Dermis microvascular lymphatic vessel endothelial cell (primary cell): ENCODE measurements around the gene TTLL12. TPM values are rescaled to one million over a fixed set of nuclear protein-coding genes. Genes with fewer than 3 reads are reported as not detected.

ENCODE experiments used
- DNase-seq, 2 donors: peaks; one replicate each; pipeline versions ENCODE4 v3.0.0 to v3.0.0-alpha.2; 2010; ENCODE audit warnings: low read depth in 2 of 2
- total RNA-seq: library from RNA; depleted of rRNA; stranded (reverse); fragments of >200 nt; gene quantifications from 2 replicates; pipeline ENCODE4 v1.2.1, GENCODE V29; 2014

Gene TTLL12
- total RNA-seq: 18.0 and 24.7 TPM in 2 replicates

DNA sequence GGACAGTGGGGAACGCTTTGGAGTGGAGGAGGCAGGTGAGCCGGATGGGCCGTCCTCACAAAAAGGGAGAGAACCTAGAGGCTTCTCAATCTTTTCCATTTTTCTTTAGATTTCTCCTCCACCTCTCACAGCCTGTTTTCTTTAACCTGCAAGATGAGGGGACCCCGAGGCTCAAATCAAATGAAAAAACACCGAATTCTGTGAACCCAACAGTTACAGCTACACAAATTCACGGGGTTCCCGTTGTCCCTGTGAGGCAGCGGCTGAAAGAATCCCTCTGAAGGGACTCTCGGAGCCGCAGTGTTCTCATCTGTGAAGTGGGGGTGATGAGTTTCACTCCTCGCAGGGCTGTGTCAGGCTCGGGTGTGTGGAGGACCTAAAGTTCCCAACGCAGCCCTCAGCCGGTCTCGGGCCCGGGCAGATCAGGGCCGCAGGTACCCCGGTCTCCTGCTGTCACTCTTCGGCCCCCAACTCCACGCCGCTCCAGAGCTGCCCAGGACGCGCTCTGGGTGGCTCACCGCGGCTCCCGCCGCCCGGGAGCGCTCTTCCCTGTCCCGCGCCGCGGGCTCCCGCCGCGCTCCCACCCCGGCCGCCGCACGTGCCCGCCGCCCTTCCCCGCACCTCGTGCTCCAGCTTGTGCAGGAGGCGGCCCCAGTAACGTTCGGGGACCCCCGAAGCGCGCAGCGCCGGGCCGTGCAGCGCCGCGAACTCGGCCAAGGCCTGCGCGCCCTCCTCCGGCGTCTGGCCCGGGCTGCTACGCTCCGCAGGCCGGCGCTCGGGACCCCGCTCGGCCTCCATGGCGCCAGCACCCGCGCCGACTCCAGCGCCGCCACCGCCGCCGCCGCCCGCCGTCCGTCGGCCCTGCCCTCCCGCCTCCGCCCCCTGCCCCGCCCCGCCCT lies at the start of gene TTLL12:
TTLL12 (minus strand) TSS at position 863 of the 899 bp plus-strand sequence; CDS start at position 798, 65 bp downstream.
- DNase-seq: peak in 1 of 2 donors; percentile 68

DNA sequence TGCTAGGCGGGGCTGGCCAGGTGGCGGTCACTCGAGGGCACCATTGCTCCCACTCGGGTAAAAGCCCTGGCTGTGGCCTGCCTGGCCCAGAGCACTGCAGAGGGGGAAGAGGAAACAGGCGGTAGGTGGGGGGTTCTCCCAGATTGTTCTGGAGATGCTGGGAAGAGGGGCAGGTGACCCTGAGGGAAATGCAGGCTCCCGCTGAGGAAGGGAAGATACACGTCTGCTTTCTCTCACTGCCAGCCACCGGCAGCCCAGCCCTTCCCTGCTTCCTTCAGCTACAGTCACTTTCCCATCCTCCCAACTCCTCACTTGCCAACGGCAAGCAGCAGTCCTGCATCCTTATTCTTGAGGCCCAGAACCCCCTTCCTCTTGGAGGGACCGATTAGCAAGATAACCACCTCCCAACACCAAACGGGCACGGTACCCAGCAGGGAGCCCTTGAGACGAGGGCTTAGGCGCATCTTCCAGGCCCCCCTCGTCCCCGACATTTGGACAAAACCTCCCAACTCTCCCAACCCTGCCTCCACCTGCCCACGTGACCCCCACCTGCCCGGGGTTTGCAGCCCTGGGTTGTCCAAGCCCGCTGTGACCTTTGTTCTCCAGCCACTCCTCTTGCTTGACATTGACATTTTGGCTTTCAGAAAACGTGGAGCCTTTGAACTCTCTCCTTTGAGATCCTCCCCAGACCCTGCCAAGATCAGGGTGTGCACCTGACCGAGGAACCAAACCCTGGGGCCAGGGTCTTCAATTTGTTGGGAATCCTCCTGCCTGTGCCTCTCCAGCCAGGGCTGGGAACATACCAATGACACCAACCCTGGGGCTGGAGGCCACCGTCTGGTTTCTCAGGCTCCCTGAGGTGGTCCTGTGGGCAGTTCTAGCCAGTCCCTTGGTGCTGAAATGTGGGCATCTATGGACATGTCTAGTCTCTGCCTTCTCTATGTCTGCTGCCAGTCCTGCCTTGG lies 48.8 kb upstream of the TTLL12 start:
- no peak for DNase-seq

- DNase-seq: no peak
Observed at GRCh38 chr22:43234264-43234988, 47.5 kb upstream of the TTLL12 start.

DNA sequence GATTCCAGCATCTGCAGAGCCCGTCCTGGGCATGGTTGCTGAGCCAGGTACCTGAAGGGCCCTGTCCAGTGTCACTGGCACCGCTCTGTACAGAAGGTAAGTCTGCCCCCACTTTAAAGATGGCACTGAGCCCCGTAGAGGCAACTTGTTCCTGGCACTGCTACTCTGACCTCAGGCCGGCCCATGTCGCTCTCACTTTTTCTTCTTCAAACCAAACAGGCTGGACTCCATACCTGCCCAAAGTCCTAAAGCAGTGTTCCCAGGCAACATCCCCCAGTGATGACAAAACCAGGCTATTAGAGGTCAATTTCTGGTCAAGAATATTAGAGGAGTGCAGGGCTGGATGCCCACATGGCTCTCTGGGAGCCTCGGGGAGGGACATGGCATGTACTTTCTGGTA lies 46.6 kb upstream of the TTLL12 start:
- DNase-seq: no peak

DNA sequence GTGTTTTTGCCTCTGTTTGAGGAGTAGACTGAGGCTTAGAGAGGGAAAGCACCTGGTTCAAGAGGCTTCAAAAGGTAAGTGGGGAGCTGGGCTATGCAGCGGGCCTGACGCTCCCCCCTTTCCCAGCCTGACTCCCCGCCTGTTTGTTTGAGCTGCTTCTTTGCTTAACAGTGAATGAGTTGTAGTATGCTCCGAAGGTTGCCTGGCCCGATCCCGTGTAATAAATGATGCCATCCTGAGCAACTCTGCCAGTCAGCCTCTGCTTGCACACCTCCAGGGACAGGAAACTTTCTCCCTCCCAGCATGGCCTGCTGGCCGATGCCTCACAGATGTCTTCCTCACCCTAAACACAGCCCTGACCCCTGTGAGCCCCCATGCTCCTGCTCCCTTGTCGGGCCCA lies 45.5 kb upstream of the TTLL12 start:
- DNase-seq: no peak

- no peak for DNase-seq
Observed at GRCh38 chr22:43231724-43232034, 44.7 kb upstream of the TTLL12 start.

GRCh38 chr22:43230971-43231723 lies 44.2 kb upstream of the TTLL12 start:
- peak; percentile 25 to 55 for DNase-seq

DNA sequence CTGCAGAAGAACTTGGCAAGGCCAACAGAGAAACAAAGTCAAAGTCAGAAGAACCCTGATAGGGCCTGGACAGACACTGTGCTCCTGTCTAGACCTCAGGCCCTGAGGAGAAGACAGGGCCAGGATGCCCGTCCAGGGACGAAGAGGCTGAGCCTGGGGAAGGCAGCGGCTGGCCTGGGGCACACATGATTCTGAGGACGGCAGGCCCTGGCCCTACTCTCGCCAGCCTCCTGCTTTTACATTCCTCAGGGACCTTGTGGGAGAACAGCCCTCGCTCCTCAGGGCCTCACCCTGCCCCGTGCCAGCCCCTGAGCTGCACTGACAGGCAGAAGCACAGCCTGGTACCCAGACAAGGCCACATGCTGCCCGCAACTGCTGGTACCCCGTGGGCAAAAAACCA lies 43.6 kb upstream of the TTLL12 start:
- DNase-seq: no peak

DNA sequence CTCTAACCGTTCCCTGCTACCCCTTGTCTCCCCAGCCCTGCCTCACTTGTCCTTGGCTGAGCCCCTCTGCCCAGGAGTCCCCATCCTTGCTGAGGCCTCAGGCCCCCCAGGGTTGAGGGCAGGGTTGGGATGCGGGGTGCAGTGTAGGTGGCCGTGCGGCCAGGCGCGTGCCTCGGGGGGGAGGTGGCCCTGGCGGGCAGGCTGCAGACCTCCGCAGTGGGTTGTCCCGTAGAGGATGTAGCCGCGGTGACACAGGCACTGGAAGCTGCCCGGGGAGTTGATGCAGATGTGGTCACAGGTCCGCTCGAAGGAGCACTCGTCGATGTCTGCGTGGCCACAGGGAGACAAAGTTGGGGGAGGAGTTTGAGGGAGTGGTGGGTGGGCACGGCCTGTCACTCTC lies 41.9 kb upstream of the TTLL12 start:
- no peak for DNase-seq

GRCh38 chr22:43228330-43228729 lies 41.4 kb upstream of the TTLL12 start:
- DNase-seq: peak; percentile 22 to 58

- DNase-seq: no peak
Observed at GRCh38 chr22:43227239-43227630, 40.3 kb upstream of the TTLL12 start.

- DNase-seq: no peak
Observed at GRCh38 chr22:43226377-43227238, 39.7 kb upstream of the TTLL12 start.

GRCh38 chr22:43225609-43226008 lies 38.7 kb upstream of the TTLL12 start:
- DNase-seq: no peak

DNA sequence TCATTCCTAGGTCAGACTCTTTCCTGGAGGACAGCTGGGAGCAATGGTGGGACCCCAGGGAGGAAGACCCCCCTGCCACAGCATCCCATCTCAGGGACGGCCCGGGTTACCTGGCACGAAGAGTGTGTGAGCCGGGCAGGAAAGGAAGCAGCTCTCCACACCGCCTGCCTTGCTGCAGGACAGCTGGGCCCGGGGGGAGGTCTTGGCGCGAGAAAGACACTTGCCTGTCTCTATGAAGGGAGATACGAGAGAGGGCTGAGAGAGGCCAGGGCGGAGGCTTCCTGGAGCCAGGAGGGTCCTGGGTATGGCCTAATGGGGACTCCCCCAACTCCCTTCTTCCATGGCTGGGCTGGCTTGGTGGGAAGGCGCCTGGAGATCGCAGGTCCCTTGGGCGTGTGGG lies 36.1 kb upstream of the TTLL12 start:
- DNase-seq: no peak

DNA sequence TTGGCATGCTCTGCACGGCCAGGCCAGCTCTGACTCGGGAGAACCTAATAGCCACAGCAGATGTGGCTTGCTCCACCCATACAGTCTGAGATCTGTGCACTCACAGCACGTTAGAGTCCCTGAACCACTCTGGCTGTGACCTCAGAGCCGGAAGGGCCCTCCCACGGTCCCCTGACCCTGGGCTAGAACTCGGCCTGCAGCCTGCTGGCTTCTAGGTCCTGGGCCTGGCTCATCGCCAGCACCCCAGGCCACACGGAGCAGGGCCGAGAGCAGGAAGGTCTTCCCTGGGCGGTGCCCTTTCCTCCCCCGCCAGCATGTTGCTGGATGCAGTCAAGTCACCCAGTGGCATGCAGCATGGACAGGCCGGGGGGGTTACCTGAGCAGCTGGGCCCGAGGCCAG lies 35.3 kb upstream of the TTLL12 start:
- no peak for DNase-seq

DNA sequence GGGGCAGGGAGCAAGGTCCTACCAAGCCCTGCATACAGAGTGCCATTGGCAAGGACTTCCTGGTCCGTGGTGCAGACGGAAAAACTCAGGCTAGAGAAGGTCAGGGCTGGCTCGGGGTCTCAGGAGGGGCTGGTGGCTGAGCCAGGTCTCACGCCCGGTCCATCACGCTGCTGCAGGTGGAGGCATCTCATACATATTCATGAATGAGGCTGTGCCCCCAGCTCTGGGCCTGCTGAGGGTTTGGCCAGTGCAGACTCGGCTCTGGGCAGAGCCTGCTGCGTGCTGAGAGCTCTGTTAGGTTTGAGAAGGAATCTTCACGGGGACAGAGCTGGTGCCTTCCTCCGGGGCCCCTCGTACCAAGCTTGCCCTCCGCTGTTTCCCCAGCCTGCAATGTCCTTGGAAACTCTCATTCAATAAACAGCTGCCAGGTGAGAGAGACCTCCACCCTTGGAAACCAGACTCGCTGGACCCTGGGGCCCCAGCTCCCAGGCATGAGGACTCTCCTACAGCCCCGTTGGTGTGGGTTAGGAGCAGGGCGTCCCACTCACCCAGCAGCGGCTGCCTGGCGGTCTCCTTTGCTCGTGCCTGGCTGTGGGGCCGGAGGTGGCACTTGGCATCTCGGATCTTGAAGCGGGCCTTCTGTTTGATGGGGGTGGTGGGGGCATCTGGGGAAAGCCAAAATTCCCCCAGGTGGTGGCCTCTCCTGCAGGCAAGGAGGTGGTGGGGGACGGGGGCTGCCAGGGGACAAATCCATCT lies 33.9 kb upstream of the TTLL12 start:
- no peak for DNase-seq

DNA sequence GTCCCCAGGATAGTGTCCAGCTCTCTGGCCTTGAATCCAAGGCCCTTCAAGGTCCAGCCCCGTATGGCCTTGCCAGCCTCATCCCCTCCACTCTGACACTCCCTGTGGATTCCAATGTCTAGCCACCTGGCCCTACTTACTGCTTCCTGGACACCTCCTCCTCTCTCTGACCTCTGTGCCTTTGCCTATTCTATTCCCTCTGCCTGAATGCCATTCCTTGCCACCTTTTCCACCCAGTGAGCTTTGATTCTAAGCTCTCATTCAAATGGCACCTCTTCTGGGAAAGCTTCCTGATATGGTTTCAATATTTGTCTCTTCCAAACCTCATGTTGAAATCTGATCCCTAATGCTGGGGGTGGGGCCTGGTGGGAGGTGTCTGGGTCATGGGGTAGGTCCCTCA lies 31.9 kb upstream of the TTLL12 start:
- DNase-seq: no peak

- DNase-seq: no peak
Observed at GRCh38 chr22:43217285-43218030, 30.5 kb upstream of the TTLL12 start.

DNA sequence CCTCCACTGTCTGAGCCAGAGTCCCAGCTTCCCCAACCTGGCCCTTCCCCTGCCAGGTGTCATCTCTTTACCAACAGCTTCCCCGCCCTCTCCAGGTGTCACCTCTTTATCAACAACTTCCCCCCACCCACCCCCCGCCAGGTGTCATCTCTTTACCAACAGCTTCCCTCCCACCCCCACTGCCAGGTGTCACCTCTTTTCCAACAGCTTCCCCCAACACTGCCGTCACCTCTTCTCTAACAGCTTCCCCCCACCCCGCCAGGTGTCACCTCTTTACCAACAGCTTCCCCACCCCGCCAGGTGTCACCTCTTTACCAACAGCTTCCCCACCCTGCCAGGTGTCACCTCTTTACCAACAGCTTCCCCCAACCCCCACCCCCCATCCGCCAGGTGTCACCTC lies 29.8 kb upstream of the TTLL12 start:
- DNase-seq: no peak
